Measurements from ENCODE around the gene RASL10A.

Gene RASL10A

DNA sequence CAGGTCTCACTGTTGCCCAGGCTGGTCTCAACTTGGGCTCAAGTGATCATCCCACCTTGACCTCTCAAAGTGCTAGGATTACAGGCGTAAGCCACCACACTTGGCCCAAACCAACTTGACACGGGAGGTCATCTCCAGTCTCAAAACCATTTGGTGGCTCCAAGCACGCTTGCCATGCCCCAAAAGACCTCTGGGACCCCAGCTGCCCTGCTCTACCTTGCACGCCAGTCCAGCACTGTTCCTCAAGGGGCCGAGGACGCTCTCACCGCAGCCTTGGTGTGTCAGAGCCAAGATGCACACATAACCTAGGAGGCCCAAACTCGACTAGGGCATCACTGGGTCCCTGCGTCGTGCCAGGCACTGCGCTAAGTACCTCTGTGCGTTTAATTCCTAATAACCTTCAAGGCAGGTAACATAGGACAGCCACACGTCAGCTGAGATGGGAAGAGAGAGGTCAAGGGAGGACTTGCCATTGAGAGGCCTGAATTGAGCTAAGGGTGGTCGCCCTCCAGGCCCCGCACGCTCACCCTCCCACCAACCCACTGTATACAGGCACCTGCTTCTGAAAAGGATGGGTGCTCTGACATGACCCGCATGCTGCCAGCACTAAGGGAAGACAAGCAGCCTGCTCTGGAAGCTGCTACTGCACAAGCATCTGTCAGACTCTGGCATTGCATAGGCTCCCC is 13.6 kb downstream of the RASL10A start:
- Mint-ChIP-seq H3K4me3 (no peak overlapping the region), H3K27me3 (peaks cover 19 to 21% of the 10 kb centered on the region in 2 donors), H3K4me1 (ENCODE audit: low read depth in 2 of 2) (peaks cover 14 to 19% of the 10 kb centered on the region in 2 donors), H3K27ac (peak overlapping the region; percentile 21 to 80), H3K9me3 (no peaks in the 10 kb centered on the region), H3K36me3 (ENCODE audit: insufficient read depth) (peaks cover 60% of the 10 kb centered on the region)
- DNase-seq (no peak), ATAC-seq (replicated peaks) (no peak)

DNA sequence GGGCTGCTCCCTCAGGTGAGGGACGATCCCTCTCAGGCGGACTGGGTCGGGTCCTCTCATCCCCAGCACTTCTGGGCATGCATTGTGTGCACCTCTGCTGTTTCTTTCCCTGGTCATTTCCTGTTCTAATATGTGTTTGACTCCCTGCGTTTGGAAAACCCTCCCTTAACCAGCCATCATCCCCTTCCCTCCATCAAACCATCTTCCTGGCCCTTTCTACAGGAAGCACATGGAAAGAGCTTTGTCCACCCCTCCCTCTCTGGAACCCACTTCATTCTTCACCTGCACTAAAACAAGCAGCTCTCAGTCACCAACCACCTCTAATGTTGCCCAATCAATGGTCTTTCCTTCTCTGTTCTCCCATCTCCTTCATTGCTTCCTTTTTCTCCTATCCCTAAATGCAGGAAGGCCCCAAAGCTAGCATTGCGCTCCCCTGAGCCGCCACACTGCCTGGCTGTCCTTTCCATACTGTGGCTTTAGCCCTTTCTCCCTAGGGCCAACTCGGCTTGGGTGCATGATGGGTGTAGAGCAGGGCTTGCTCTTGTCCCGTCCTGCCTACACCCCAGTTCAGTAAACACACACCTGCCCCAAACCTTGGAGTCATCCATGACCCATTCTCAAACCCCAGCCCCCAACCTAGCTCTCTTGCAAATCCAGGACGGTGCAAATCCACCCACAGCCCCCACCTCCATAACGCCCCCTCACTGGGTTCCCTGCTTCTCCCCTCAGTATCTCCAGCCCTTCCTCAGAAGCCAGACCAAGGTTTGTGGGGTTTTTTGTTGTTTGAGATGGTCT is 14.5 kb downstream of the RASL10A start:
- H3K27ac Mint-ChIP-seq, result peak overlapping the region; percentile 21 to 80
- no peaks in the 10 kb centered on the region for H3K9me3 Mint-ChIP-seq
- peaks cover 68% of the 10 kb centered on the region for H3K36me3 Mint-ChIP-seq (ENCODE audit: insufficient read depth)
- H3K4me1 Mint-ChIP-seq (ENCODE audit: low read depth in 2 of 2), result peaks cover 10 to 13% of the 10 kb centered on the region in 2 donors
- H3K4me3 Mint-ChIP-seq, result peak overlapping the region in 1 of 2 donors; percentile 1
- no peak for DNase-seq
- H3K27me3 Mint-ChIP-seq, result peaks cover 14 to 16% of the 10 kb centered on the region in 2 donors
- peak; percentile 16 for ATAC-seq (replicated peaks)

GRCh38 chr22:29300467-29300806 is 15.1 kb downstream of the RASL10A start:
- peak overlapping the region; percentile 21 to 80 for H3K27ac Mint-ChIP-seq
- no peak for ATAC-seq (replicated peaks)
- no peak for DNase-seq
- H3K27me3 Mint-ChIP-seq, result peaks cover 10 to 11% of the 10 kb centered on the region in 2 donors
- H3K4me3 Mint-ChIP-seq, result no peak overlapping the region
- peaks cover 74% of the 10 kb centered on the region for H3K36me3 Mint-ChIP-seq (ENCODE audit: insufficient read depth)
- no peaks in the 10 kb centered on the region for H3K9me3 Mint-ChIP-seq
- H3K4me1 Mint-ChIP-seq (ENCODE audit: low read depth in 2 of 2), result peaks cover 6 to 13% of the 10 kb centered on the region in 2 donors

GRCh38 chr22:29299136-29299900 is 16.2 kb downstream of the RASL10A start:
- Mint-ChIP-seq H3K27ac (peak overlapping the region; percentile 52 to 85), H3K9me3 (no peaks in the 10 kb centered on the region), H3K36me3 (ENCODE audit: insufficient read depth) (peaks cover 81% of the 10 kb centered on the region), H3K27me3 (no peaks in the 10 kb centered on the region), H3K4me1 (ENCODE audit: low read depth in 2 of 2) (peaks cover 6 to 13% of the 10 kb centered on the region in 2 donors), H3K4me3 (no peak overlapping the region)
- ATAC-seq (replicated peaks) (no peak), DNase-seq (no peak)

GRCh38 chr22:29298641-29299040 is 16.9 kb downstream of the RASL10A start:
- Mint-ChIP-seq H3K9me3 (no peaks in the 10 kb centered on the region), H3K27ac (peak overlapping the region; percentile 49 to 85), H3K4me3 (no peak overlapping the region), H3K36me3 (ENCODE audit: insufficient read depth) (peaks cover 87% of the 10 kb centered on the region), H3K27me3 (no peaks in the 10 kb centered on the region), H3K4me1 (ENCODE audit: low read depth in 2 of 2) (peaks cover 6 to 13% of the 10 kb centered on the region in 2 donors)
- ATAC-seq (replicated peaks), result no peak
- no peak for DNase-seq

DNA sequence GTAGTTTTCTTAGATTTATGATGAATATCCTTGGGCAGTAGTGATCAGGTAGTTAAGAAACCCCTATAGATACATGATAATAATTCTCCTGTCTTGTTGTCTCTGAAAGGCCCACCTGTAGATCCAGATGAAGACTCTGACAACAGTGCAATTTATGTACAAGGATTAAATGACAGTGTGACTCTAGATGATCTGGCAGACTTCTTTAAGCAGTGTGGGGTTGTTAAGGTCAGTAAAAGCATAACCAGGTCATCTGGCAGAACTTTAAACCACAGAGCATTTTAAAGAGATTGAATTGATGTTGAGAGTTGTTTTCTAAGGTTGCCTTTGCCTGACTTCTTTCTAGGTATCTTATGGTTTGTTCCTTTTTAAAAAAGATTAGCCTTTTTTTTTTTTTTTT is 23.1 kb downstream of the RASL10A start:
- ATAC-seq (replicated peaks), result no peak
- Mint-ChIP-seq H3K9me3 (no peaks in the 10 kb centered on the region), H3K27me3 (no peaks in the 10 kb centered on the region), H3K27ac (no peak overlapping the region), H3K4me1 (ENCODE audit: low read depth in 2 of 2) (peaks cover 8 to 22% of the 10 kb centered on the region in 2 donors), H3K4me3 (no peak overlapping the region), H3K36me3 (ENCODE audit: insufficient read depth) (peaks cover 95% of the 10 kb centered on the region)
- no peak for DNase-seq

- Mint-ChIP-seq H3K27me3 (no peaks in the 10 kb centered on the region), H3K36me3 (ENCODE audit: insufficient read depth) (peaks cover 95% of the 10 kb centered on the region), H3K9me3 (no peaks in the 10 kb centered on the region), H3K4me3 (no peak overlapping the region), H3K27ac (no peak overlapping the region), H3K4me1 (ENCODE audit: low read depth in 2 of 2) (peaks cover 12 to 30% of the 10 kb centered on the region in 2 donors)
- ATAC-seq (replicated peaks) (no peak), DNase-seq (no peak)
Observed at GRCh38 chr22:29291215-29291614, 24.3 kb downstream of the RASL10A start.

DNA sequence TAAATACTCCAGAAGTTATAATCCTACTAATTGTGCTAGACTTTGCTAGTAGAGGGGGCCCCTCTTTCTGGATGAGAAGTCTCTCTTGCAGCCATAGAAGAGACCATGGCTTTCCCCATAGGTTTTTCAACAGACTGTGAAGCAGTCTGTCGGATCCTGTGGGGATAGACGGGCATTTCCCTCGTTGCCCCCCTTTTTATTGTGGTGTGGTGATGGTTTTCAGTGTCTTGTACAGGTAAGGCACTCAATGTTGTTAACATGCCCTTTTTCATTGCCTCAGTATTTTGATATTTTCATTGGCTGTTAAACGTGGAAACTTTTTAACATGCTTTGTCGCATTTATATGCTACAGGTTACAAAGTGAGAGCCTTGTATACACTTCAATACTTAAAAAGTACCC is 25.4 kb downstream of the RASL10A start:
- no peaks in the 10 kb centered on the region for H3K27me3 Mint-ChIP-seq
- no peak for DNase-seq
- ATAC-seq (replicated peaks), result no peak
- H3K4me1 Mint-ChIP-seq (ENCODE audit: low read depth in 2 of 2), result peaks cover 12 to 30% of the 10 kb centered on the region in 2 donors
- no peak overlapping the region for H3K4me3 Mint-ChIP-seq
- H3K36me3 Mint-ChIP-seq (ENCODE audit: insufficient read depth), result peaks cover 95% of the 10 kb centered on the region
- H3K9me3 Mint-ChIP-seq, result no peaks in the 10 kb centered on the region
- H3K27ac Mint-ChIP-seq, result no peak overlapping the region

- Mint-ChIP-seq H3K27me3 (no peaks in the 10 kb centered on the region), H3K36me3 (ENCODE audit: insufficient read depth) (peaks cover 95% of the 10 kb centered on the region), H3K9me3 (no peaks in the 10 kb centered on the region), H3K4me3 (no peak overlapping the region), H3K27ac (peak overlapping the region; percentile 11 to 34), H3K4me1 (ENCODE audit: low read depth in 2 of 2) (peaks cover 12 to 30% of the 10 kb centered on the region in 2 donors)
- ATAC-seq (replicated peaks), result no peak
- no peak for DNase-seq
Observed at GRCh38 chr22:29288837-29289236, 26.7 kb downstream of the RASL10A start.

DNA sequence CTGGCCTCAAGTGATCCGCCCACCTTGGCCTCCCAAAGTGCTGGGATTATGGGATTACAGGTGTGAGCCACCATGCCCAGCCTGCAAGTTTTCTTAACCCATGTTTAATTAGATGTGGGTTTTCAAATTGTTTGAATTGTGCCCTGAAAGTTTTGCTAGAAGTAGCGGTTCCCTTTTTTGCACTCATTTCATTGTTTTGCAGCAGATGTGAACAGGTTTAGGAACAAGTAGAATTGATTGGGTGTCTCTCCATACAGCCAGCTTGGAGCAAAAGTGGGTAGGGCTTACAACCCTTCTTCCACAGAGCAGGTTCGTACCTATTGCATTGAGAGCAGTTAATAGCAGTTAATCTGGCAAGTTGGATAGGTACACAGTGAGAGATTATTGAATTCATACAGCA is 31.3 kb downstream of the RASL10A start:
- no peak overlapping the region for H3K27ac Mint-ChIP-seq
- peaks cover 8 to 28% of the 10 kb centered on the region in 2 donors for H3K4me1 Mint-ChIP-seq (ENCODE audit: low read depth in 2 of 2)
- no peak for DNase-seq
- no peaks in the 10 kb centered on the region for H3K27me3 Mint-ChIP-seq
- H3K9me3 Mint-ChIP-seq, result no peaks in the 10 kb centered on the region
- H3K36me3 Mint-ChIP-seq (ENCODE audit: insufficient read depth), result peaks cover 100% of the 10 kb centered on the region
- H3K4me3 Mint-ChIP-seq, result no peak overlapping the region
- no peak for ATAC-seq (replicated peaks)

DNA sequence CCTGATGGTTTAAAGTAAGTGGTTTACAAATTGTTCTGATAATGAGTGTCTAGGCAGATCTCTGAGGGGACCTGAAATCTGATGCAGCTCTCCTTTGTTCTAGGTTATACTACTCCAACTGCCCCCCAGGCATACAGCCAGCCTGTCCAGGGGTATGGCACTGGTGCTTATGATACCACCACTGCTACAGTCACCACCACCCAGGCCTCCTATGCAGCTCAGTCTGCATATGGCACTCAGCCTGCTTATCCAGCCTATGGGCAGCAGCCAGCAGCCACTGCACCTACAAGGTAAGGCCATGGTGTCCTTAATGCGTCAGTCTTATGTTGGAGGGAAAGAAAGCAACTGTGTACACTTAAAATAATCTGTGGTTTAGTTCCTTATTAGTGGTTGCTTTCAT is 37.6 kb downstream of the RASL10A start:
- ATAC-seq (replicated peaks), result no peak
- Mint-ChIP-seq H3K9me3 (no peaks in the 10 kb centered on the region), H3K4me1 (ENCODE audit: low read depth in 2 of 2) (peaks cover 35 to 69% of the 10 kb centered on the region in 2 donors), H3K4me3 (no peak overlapping the region), H3K27me3 (no peaks in the 10 kb centered on the region), H3K27ac (peak overlapping the region in 1 of 2 donors; percentile 38), H3K36me3 (ENCODE audit: insufficient read depth) (peaks cover 100% of the 10 kb centered on the region)
- DNase-seq, result no peak

DNA sequence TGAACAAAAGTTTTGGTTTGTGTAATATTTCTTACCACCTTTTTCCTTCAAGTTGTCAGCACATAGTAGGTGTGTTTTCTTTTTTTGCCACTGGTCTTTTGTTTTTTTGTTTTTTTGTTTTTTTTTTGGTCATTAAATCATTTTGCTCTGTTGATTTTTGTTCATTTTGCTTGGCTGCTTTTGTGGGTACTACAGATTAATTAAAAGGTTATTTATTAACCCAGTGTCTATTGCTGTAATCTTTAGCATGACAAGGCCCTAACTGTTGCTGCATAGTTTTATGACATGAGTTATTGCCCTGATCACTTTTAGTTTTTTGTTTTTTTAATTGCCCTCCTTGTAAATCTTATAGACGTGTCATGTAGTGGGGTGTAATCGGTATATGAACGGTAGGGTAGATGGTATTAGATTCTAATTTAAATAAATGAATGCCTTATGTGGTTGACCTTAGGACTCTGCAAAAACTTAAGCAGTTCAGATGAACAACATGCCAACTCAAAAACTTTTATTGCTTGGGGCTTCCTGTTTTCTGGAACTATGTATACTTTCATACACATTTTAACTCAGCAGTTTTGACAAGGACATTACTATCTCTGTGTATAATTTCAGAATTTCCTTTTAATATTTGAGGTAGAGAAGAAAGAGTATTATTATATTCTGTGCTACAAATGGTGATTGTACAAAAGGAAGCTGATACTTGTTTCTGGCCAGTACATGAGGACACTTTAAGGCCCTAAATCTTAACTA is 39.5 kb downstream of the RASL10A start:
- peaks cover 45 to 77% of the 10 kb centered on the region in 2 donors for H3K4me1 Mint-ChIP-seq (ENCODE audit: low read depth in 2 of 2)
- H3K9me3 Mint-ChIP-seq, result no peaks in the 10 kb centered on the region
- H3K27ac Mint-ChIP-seq, result peak overlapping the region; percentile 44 to 89
- ATAC-seq (replicated peaks), result no peak
- H3K27me3 Mint-ChIP-seq, result no peaks in the 10 kb centered on the region
- no peak for DNase-seq
- H3K36me3 Mint-ChIP-seq (ENCODE audit: insufficient read depth), result peaks cover 93% of the 10 kb centered on the region
- H3K4me3 Mint-ChIP-seq, result peak overlapping the region; percentile 27 to 51

DNA sequence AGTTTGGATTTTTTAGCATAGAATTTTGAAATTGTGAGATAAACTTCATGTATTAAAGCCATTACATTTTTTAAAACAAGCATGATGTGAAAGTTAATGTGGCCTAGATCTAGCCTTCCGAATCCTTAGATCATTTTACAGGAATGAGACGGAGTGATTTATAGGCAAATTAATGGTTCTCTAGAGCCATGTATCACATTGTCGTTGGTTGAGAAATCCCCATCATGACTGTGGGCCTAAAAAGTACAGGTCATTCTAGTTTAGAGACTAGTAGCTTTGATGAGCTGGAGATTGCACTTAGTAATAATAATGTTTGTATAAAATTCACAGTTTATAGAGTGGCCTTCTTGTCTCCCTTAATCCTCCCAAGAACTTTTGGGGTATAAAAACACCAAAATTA is 40.3 kb downstream of the RASL10A start:
- Mint-ChIP-seq H3K36me3 (ENCODE audit: insufficient read depth) (peaks cover 92% of the 10 kb centered on the region), H3K9me3 (no peaks in the 10 kb centered on the region), H3K27ac (peak overlapping the region in 1 of 2 donors; percentile 83), H3K4me1 (ENCODE audit: low read depth in 2 of 2) (peaks cover 53 to 83% of the 10 kb centered on the region in 2 donors), H3K27me3 (no peaks in the 10 kb centered on the region), H3K4me3 (peak overlapping the region in 1 of 2 donors; percentile 25)
- ATAC-seq (replicated peaks) (no peak), DNase-seq (no peak)

Measured in effector memory CD8-positive, alpha-beta T cell (primary cell).